Prostate gland (tissue), 2 donors: Measurements from ENCODE around the gene LY6G5C. TPM values are rescaled to one million over a fixed set of nuclear protein-coding genes. Genes with fewer than 3 reads are reported as not detected.

ENCODE experiments used
- DNase-seq: peaks from one replicate; pipeline ENCODE4 v3.0.0-alpha.2; 2019; ENCODE audit warnings: low spot score
- H3K27ac ChIP-seq, 2 donors: fragments of 200-600 bp; sonication (generic); 2 replicates each; pipeline ENCODE4 v1.5.1; 2017 to 2019
- H3K27me3 ChIP-seq: fragments of 200-600 bp; sonication (generic); replicated peaks from 2 replicates; pipeline ENCODE4 v1.5.1; 2019; ENCODE audit not compliant: insufficient read depth
- H3K36me3 ChIP-seq, 2 donors: fragments of 200-600 bp; sonication (generic); 1 replicate in 1 of 2; 2 replicates in 1 of 2; pipeline versions ENCODE4 v1.5.1 to v1.8.1; 2017 to 2019
- H3K4me1 ChIP-seq: fragments of 200-600 bp; sonication (generic); replicated peaks from 2 replicates; pipeline ENCODE4 v1.5.1; 2019
- H3K4me3 ChIP-seq, 2 donors: fragments of 200-600 bp; sonication (generic); 2 replicates each; pipeline ENCODE4 v1.5.1; 2017 to 2019
- H3K9me3 ChIP-seq: fragments of 200-600 bp; sonication (generic); 2 replicates; pipeline ENCODE4 v1.5.1; 2017
- POLR2A ChIP-seq: fragments of 450-650 bp; IDR thresholded peaks from one replicate; pipeline ENCODE4 v1.6.1; 2016; ENCODE audit warnings: antibody characterized with exemption, mild to moderate bottlenecking
- POLR2AphosphoS5 ChIP-seq: sonication (generic); formaldehyde crosslinking; IDR thresholded peaks from one replicate; pipeline ENCODE4 v1.6.1; 2017; ENCODE audit warnings: antibody characterized with exemption
- WGBS: methylation state at CpG from one replicate; pipeline ENCODE4 v1.1.5; 2018; 5-methylcytosine and 5-hydroxymethylcytosine counted together
- intact Hi-C: fragments of 100-400 bp; cut with DNase I; formaldehyde crosslinking; loops from one replicate; pipeline ENCODE4 v1.14.2; 2022
- total RNA-seq, 2 donors: library from RNA; depleted of rRNA; stranded (reverse); fragments of >200 nt; gene quantifications; one replicate each; pipeline ENCODE4 v1.1.0, GENCODE V29; 2016
- TF ChIP-seq, protein P1 (sequence below), 4 experiments: fragments of 200-600 bp in 2 of 4; fragments of 450-650 bp in 2 of 4; sonication (generic) in 2 of 4; IDR thresholded peaks; 1 replicate in 3 of 4; 2 replicates in 1 of 4; pipeline ENCODE4 v1.5.1; 2016 to 2019; ENCODE audit warnings: antibody characterized with exemption in 4 of 4, mild to moderate bottlenecking in 2 of 4, moderate library complexity in 2 of 4

The LY6G5C gene
- total RNA-seq, 2 donors from 2014 or later, result 1.6 to 2.6 TPM

DNA sequence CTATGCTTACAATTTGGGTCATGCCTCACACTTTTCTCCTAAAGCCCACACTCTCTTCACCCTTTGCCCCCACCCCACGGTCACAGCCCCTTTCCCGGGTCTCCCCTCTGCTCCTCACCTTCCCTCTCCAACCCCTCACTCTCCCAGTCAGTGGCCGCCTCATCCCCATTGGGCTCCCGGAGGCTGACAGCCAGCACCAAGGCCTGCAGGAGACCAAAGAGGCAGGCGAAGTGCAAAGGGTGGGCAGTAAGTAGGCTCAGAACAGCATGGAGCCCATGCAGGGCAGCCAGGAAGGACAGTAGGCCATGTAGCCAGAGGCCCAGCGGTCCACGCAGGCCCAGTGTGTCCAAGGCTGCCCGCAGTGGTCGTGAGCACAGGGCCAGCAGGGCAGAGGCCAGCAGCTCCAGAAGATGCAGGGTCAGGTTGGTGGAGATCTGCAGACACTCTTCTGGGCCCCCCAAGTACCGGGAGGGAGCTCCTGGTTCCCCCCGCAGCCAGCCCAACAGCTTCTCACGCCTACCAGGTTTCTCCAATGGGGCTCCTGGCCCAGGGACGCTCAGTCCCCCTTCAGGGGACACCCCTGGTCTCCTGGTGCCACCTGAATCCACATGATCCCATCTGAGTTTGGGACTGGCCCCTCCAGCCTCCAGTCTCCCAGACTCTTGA lies 21.8 kb downstream of the LY6G5C start:
- Histone ChIP-seq H3K4me1 (peaks cover 24% of the 10 kb centered on the region), H3K36me3 (no peaks in the 10 kb centered on the region), H3K27ac (peak overlapping the region in 1 of 2 donors; percentile 76), H3K4me3 (peak overlapping the region; percentile 57 to 58), H3K27me3 (no peaks in the 10 kb centered on the region), H3K9me3 (no peaks in the 10 kb centered on the region)
- TF ChIP-seq POLR2A, result no peak
- TF ChIP-seq, protein P1, sequence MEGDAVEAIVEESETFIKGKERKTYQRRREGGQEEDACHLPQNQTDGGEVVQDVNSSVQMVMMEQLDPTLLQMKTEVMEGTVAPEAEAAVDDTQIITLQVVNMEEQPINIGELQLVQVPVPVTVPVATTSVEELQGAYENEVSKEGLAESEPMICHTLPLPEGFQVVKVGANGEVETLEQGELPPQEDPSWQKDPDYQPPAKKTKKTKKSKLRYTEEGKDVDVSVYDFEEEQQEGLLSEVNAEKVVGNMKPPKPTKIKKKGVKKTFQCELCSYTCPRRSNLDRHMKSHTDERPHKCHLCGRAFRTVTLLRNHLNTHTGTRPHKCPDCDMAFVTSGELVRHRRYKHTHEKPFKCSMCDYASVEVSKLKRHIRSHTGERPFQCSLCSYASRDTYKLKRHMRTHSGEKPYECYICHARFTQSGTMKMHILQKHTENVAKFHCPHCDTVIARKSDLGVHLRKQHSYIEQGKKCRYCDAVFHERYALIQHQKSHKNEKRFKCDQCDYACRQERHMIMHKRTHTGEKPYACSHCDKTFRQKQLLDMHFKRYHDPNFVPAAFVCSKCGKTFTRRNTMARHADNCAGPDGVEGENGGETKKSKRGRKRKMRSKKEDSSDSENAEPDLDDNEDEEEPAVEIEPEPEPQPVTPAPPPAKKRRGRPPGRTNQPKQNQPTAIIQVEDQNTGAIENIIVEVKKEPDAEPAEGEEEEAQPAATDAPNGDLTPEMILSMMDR (IDR thresholded peaks at IDR 0.05), result no peak
- no peak for TF ChIP-seq POLR2AphosphoS5
- intact Hi-C loops, result no loop called here
- DNase-seq, result no peak
- 81% methylated on average over 13 of the region's 13 CpGs for WGBS

DNA sequence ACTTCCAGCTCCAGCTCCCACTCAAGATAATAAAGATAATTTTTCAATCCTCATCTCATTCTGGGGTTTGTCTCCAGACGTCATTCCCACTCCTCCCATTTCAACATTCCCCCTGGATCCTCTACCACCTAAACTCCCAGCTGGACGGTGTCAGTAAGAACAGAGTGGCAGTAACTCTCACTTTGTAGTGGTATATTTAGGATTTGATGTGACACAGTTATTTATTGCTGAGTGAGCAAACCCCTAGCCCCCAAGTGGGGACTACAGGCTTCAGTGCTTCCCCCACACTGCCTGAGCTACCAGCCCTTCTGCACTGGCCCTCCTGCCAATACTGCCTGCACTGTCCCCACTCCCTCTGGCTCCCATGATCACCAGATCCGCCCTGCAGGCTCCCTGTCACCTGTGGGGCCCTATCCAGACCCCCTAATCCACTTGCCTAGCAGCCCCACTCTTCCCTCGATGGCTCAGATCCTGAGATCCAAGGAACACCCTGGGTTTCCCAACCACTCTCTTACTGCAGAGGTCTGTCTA lies 22.6 kb downstream of the LY6G5C start:
- H3K4me3 ChIP-seq, result no peak overlapping the region
- H3K36me3 ChIP-seq, result no peaks in the 10 kb centered on the region

DNA sequence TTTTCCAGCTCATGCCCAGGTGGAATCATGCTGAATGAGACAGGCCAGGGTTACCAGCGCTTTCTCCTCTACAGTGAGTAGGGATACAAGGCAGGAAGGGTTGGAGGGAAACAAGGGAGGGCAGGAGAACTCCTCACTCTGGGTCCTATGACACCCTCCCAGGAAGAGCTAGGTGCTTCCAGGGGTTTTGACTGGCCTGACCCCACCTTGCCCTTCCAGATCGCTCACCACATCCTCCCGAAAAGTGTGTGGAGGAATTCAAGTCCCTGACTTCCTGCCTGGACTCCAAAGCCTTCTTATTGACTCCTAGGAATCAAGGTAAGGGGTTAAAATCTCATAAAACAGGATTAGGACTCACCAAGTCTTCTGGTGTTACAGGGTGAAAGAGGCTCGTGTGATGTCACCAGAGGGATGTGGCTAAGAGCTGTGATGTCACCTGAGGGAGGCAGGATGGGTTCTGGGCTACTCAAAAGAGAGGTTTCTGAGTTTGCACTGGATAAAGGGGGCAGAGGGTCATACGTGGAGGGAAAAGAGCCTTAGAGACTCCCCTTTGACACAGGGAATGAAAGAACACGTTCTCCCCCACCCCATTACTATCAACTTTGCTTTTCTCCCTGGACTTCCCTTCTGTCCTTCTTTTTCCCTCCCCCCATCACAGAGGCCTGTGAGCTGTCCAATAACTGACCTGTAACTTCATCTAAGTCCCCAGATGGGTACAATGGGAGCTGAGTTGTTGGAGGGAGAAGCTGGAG lies 23.3 kb downstream of the LY6G5C start:
- Histone ChIP-seq H3K4me3 (no peak overlapping the region), H3K27me3 (no peaks in the 10 kb centered on the region), H3K4me1 (peaks cover 16% of the 10 kb centered on the region), H3K27ac (no peak overlapping the region), H3K36me3 (no peaks in the 10 kb centered on the region), H3K9me3 (no peaks in the 10 kb centered on the region)
- DNase-seq, result no peak
- no peak for TF ChIP-seq POLR2AphosphoS5
- TF ChIP-seq, protein P1 (IDR thresholded peaks at IDR 0.05), result no peak
- no peak for TF ChIP-seq POLR2A
- 77% methylated on average over 6 of the region's 6 CpGs for WGBS
- intact Hi-C loops, result no loop called here

More for the DNA sequence above, 22.6 kb downstream of the LY6G5C start:
- no peak for DNase-seq
- intact Hi-C loops, result no loop called here
- peaks cover 17% of the 10 kb centered on the region for H3K4me1 ChIP-seq
- no peaks in the 10 kb centered on the region for H3K9me3 ChIP-seq
- 70% methylated on average over 4 of the region's 4 CpGs for WGBS
- H3K27me3 ChIP-seq, result no peaks in the 10 kb centered on the region
- TF ChIP-seq POLR2A (no peak), POLR2AphosphoS5 (no peak)
- TF ChIP-seq, protein P1 (IDR thresholded peaks at IDR 0.05), result no peak
- no peak overlapping the region for H3K27ac ChIP-seq

DNA sequence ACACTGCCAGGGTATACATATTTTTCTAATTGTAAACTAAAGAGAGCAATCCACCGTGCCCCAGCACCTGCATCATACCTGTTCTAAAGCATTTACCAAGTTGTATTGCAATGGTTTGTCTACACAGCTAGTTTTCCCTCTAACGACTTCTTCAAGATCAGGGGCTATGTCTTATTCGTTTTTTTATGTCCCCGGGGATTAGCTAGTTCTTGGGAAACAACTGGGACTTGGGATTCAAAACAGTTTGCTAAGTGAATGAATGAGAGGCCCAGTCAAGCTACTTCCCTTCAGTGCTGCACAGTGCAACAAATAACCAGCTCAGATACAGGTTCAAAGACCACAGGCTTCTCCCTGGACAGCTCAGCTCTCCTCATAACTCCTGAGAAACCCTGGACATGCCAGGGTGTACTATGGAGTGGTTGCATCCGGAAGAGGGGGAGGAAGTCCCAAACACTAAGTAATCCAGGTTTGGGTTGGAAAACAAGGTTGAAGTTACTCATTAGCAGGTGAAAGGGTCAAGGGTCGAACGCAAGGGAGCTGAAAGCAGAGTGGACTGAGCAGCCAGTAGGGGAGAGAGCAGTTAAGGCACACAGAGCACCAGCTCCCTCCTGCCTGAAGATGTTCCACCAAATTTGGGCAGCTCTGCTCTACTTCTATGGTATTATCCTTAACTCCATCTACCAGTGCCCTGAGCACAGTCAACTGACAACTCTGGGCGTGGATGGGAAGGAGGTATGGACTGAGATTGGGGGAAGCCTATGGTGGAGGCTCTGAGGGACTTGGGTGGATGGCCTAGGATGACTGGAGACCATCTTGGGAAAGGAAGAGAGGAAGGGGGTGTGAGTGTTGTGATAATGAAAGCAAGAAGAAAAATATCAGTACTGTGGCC lies 25.3 kb downstream of the LY6G5C start, which contains the start of gene APOM:
TSS of gene APOM (plus strand) at position 546 of the 889 bp plus-strand sequence. CDS start at position 619, 73 bp downstream.
- Histone ChIP-seq H3K27me3 (no peaks in the 10 kb centered on the region), H3K4me1 (peaks cover 21% of the 10 kb centered on the region), H3K27ac (no peak within 1 kb of the TSS), H3K9me3 (no peaks in the 10 kb centered on the region), H3K4me3 (no peak within 1 kb of the TSS), H3K36me3 (no peaks in the 10 kb centered on the region)
- no peak for DNase-seq
- TF ChIP-seq POLR2AphosphoS5, result no peak
- TF ChIP-seq, protein P1 (IDR thresholded peaks at IDR 0.05), result no peak
- no peak for TF ChIP-seq POLR2A
- WGBS, result 65% methylated on average over 8 of the region's 8 CpGs
- intact Hi-C loops, result no loop called here
